Dedifferentiated amniotic fluid mesenchymal stem cell (primary cell): Measurements from ENCODE around the gene SUOX.
"Not testable (repeated sequence)": the region's sequence is repeated elsewhere in the genome, so short reads cannot be mapped to it uniquely, and the experiment has no call there.

Source experiments
- DNase-seq: peaks from one replicate; pipeline ENCODE4 v3.0.0-alpha.2; 2016; ENCODE audit errors: extremely low spot score

Gene SUOX

GRCh38 chr12:55983232-55983842 lies 13.7 kb upstream of the SUOX start:
- no peak for DNase-seq

- no peak for DNase-seq
These were observed 12.2 kb upstream of the SUOX start for GRCh38 chr12:55984861-55985260.

- no peak for DNase-seq
These were observed 11.7 kb upstream of the SUOX start for GRCh38 chr12:55985341-55985740.

DNA sequence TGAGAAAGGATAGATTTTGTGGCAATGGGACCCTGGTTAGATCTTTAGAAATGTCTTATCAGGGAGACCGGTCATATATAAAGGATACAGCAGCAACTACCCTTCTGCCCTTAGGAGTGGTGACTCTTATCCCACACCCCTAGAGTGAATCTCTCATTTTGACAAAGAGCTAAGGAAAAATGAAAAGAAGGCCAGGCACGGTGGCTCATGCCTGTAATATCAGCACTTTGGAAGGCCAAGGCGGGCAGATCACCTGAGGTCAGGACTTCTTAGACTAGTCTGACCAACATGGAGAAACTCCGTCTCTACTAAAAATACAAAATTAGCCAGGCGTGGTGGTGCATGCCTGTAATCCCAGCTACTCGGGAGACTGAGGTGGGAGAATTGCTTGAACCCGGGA lies 11.1 kb upstream of the SUOX start:
- DNase-seq, result not testable (repeated sequence)

DNA sequence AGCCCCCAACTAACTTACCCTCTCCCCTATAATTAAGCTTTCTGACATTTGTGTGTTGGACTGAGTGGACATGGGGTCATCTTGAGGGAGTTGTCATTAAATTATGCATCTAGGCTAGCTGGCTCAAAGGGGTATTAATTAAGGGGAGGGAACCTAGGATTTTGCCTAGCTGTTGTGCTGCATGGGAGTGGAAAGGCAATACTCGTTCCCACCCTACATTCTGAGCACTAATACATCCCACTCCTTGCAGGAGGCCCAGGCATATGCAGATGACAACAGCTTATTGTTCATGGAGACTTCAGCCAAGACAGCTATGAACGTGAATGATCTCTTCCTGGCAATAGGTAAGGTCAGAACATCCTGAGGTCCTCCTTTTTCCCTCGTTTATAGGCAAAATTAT lies 6.0 kb upstream of the SUOX start:
- DNase-seq, result no peak

- DNase-seq, result no peak
These were observed 3.7 kb upstream of the SUOX start for GRCh38 chr12:55993230-55993853.

DNA sequence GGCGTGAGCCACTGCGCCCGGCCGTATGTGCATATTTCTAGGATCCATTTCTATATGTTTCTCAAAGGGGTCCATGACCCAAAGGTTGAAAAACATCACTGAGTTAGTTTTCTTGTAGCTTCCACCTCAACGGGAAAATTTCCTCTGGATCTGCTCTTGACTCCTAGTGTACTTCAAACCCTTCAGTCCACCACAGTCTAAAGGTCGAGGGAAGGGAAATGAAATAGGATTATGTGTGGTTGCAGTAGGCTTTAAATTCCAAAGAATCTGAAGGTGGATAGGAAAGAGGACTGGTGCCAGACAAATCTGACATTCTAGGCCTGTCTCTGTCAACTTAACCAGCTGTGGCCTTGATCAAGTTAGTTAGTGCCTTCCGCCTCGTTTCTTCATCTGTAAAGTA lies 1.7 kb upstream of the SUOX start:
- no peak for DNase-seq

DNA sequence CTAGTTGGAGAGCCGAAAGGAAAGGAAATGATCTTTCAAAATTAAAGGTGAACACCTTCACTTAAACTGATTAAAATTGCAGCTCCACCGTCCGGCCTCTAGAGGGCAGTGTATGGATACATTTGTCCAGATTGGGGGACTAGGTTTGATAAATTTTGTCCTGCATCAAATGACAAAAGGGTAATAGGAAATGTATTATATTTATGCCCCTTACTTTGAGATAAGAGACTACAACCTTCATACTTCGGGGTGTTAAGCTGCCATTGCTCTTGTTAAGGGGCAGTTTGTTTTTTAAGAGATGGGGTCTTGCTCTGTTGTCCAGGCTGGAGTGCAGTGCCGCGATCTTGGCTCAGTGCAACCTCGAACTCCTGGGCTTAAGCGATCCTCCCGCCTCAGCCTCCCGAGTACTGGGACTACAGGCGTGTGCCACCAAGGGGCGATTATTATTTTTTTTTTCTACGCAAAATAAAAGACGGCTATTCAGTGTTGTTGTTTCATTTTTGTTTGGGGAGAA lies 818 bp upstream of the SUOX start:
- peak; percentile 60 for DNase-seq

GRCh38 chr12:55997535-55997859 lies 421 bp downstream of the SUOX start:
- DNase-seq, result no peak

- not testable (repeated sequence) for DNase-seq
These were observed 2.4 kb downstream of the SUOX start for GRCh38 chr12:55999522-55999921.

DNA sequence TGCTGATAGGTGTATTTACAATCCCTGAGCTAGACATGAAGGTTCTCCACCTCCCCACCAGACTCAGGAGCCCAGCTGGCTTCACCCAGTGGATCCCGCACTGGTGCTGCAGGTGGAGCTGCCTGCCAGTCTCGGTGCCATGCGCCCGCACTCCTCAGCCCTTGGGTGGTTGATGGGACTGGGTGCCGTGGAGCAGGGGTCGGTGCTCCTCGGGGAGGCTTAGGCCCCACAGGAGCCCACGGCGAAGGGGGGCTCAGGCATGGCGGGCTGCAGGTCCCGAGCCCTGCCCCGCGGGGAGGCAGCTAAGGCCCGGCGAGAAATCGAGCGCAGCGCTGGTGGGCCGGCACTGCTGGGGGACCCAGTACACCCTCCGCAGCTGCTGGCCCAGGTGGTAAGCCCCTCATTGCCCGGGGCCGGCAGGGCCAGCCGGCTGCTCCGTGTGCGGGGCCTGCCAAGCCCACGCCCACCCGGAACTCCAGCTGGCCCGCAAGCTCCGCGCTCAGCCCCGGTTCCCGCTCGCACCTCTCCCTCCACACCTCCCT lies 3.0 kb downstream of the SUOX start:
- not testable (repeated sequence) for DNase-seq

DNA sequence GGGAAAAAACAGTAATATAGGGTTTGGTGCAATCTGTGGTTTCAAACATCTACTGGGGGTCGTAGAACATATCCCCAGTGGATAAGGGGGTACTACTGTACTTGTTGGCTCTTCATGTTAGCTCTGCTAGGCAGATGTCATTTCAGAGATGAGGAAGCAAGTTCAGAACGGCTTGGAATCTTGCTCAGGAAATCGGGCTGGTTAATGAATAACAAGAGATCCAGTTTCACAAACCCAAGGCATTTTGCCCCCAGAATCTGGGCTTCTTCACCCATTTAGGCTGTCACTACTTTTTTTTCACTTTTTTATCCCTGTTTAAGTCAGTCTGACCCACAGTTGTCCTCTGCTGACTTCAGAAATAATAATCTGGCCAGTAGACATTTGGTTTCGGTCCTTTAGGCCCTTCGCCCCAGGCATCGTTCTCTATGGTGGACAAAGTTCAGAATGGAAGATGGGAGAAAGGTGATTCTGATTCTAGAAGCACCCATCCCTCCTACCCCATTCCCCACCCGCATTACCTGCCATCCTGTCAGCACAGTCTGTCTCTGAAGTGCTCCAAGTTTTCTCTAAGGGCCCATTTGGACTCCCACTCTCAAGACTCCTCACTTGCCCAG lies 4.5 kb downstream of the SUOX start:
- no peak for DNase-seq

- not testable (repeated sequence) for DNase-seq
These were observed 6.3 kb downstream of the SUOX start for GRCh38 chr12:56003376-56003775.

DNA sequence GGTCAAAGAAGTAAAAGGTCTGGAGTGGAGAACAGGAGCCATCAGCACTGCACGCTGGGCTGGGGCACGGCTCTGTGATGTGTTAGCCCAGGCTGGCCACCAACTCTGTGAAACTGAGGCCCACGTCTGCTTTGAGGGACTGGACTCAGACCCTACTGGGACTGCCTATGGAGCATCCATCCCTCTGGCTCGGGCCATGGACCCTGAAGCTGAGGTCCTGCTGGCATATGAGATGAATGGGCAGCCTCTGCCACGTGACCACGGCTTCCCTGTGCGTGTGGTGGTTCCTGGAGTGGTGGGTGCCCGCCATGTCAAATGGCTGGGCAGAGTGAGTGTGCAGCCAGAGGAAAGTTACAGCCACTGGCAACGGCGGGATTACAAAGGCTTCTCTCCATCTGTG lies 7.1 kb downstream of the SUOX start:
- no peak for DNase-seq

GRCh38 chr12:56007564-56008559 lies 10.8 kb downstream of the SUOX start:
- no peak for DNase-seq

GRCh38 chr12:56010111-56010570 lies 13.1 kb downstream of the SUOX start:
- DNase-seq, result no peak

DNA sequence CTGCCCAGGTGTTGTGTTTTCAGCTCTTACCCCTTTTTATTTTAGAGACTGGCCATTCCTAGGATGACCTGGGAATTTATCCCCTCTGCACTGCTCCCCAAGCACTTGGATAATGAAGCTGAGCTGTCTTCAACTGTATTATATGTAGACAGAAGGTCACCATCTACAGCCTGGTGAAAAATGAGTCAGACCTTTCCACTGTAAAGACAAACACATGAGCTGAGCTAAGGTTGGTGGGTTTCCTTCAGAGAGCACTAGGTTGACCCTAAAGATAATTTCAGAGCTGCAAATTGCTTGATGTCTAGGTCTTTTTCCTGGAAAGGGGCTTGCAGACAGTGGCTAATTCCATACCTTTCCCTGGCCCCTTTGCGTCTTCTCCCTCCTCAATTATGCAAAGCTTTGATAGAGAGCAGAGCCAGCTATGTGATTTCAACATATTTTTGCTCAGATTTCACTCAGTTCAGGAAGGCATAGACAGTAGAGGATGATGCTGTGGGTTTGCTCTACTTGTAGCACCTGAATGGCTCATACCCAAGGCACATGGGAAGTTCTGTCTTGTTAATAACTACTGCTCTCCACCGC lies 14.5 kb downstream of the SUOX start:
- DNase-seq, result no peak

- DNase-seq, result no peak
These were observed 16.4 kb downstream of the SUOX start for GRCh38 chr12:56013482-56013881.

- no peak for DNase-seq
These were observed 17.1 kb downstream of the SUOX start for GRCh38 chr12:56014205-56014604.

DNA sequence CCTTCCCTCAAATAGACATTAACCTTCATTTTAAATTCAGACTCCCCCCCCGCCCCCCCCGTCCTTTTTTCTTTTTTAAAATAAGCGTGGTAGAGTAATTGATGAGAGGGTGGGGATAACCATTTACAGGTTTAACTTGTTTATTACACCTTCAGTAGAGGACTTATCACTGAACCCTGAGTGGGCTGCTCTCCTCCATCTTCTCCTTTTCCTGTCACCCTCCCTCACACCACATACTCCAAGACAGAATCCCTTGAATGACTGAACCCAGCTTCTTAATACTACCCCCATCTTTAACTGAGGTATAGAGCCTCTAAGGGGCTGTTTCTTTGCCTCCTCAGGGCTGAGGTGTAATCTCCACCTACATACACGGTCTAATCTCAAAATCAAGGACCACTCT lies 20.1 kb downstream of the SUOX start:
- DNase-seq, result no peak

DNA sequence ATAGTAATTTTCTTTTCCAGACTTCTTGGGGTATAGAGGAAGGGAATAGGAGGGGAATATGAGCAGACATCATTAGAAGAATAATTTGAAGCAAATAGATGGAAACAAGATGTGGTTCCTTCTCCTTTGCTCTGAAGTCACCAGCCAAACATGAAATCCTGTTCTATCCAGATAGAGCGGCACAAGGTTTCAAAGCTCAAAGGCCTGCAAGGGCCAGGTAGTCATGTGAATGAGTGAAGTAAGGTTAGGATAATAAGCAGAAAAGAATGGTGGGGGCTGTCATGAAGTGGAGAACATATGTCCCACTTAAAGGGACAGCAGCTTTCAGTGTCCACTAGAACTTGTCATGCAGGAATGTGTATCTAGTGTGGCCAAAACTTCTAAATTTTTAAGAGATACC lies 21.3 kb downstream of the SUOX start:
- no peak for DNase-seq
